ENCODE results near the gene PRR33. TPM values are rescaled to one million over a fixed set of nuclear protein-coding genes. Genes with fewer than 3 reads are reported as not detected.
A peak's percentile ranks its signal among the peaks of the same experiment; 100 is the strongest.

The PRR33 gene
- total RNA-seq, 1 experiment from 2014 or later = not detected

- Histone ChIP-seq H3K4me1 (ENCODE audit: insufficient read depth, low read length) (no peaks in the 10 kb centered on the region), H3F3A (ENCODE audit: low read length, unreplicated experiment) (no peaks in the 10 kb centered on the region), H3K79me2 (ENCODE audit: low read length) (no peaks in the 10 kb centered on the region), H3K9me3 (ENCODE audit: low read length) (no peaks in the 10 kb centered on the region), H2AFZ (ENCODE audit: low read length) (no peak overlapping the region), H3K9ac (ENCODE audit: low read length) (no peak overlapping the region), H3K27ac (ENCODE audit: low read length) (no peak overlapping the region), H3K4me3 (ENCODE audit: low read length) (no peak overlapping the region), H3K27me3 (ENCODE audit: low read length) (no peaks in the 10 kb centered on the region), H3K9me2 (replicated peaks; ENCODE audit: low read length) (no peaks in the 10 kb centered on the region), H4K20me1 (ENCODE audit: low read length) (no peaks in the 10 kb centered on the region), H3K4me2 (ENCODE audit: low read length) (no peak overlapping the region), H3K36me3 (ENCODE audit: low read depth, low read length) (no peaks in the 10 kb centered on the region)
- DNase-seq (no peak), ATAC-seq (no peak)
- TF ChIP-seq EZH2 (IDR thresholded peaks at IDR 0.05; ENCODE audit: low read length, unreplicated experiment) (no peak), EZH2phosphoT487 (IDR thresholded peaks at IDR 0.05; ENCODE audit: borderline replicate concordance, low read length) (no peak), CTCF (conservative IDR thresholded peaks at IDR 0.05; ENCODE audit: low read depth, low read length) (no peak)
- ChIA-PET CTCF (interaction anchor here (1.0 kb wide), 1 partner anchor 496 kb away, joined by 3 read pairs; no protein-coding TSS in a partner anchor), POLR2A (ENCODE audit: unreplicated experiment) (no interaction called here)
- no TSS peak for BruUV-seq (replicated peaks)
- intact Hi-C loops (cut with micrococcal nuclease) = no loop called here
Observed at GRCh38 chr11:1921574-1922141, 30.0 kb upstream of the PRR33 start.

GRCh38 chr11:1920909-1921573 lies 29.3 kb upstream of the PRR33 start:
- Histone ChIP-seq H3F3A (ENCODE audit: low read length, unreplicated experiment) (no peaks in the 10 kb centered on the region), H3K79me2 (ENCODE audit: low read length) (no peaks in the 10 kb centered on the region), H3K4me2 (ENCODE audit: low read length) (no peak overlapping the region), H2AFZ (ENCODE audit: low read length) (no peak overlapping the region), H3K9me3 (ENCODE audit: low read length) (no peaks in the 10 kb centered on the region), H3K27me3 (ENCODE audit: low read length) (no peaks in the 10 kb centered on the region), H3K36me3 (ENCODE audit: low read depth, low read length) (no peaks in the 10 kb centered on the region), H3K4me1 (ENCODE audit: insufficient read depth, low read length) (no peaks in the 10 kb centered on the region), H3K9ac (ENCODE audit: low read length) (no peak overlapping the region), H3K9me2 (replicated peaks; ENCODE audit: low read length) (no peaks in the 10 kb centered on the region), H4K20me1 (ENCODE audit: low read length) (no peaks in the 10 kb centered on the region), H3K4me3 (ENCODE audit: low read length) (no peak overlapping the region), H3K27ac (ENCODE audit: low read length) (no peak overlapping the region)
- TF ChIP-seq EZH2 (IDR thresholded peaks at IDR 0.05; ENCODE audit: low read length, unreplicated experiment) (no peak), CTCF (conservative IDR thresholded peaks at IDR 0.05; ENCODE audit: low read depth, low read length) (no peak)
- BruUV-seq (replicated peaks) = no TSS peak
- CTCF ChIA-PET = interaction anchor here (1.0 kb wide), 1 partner anchor 496 kb away, joined by 3 read pairs; no protein-coding TSS in a partner anchor
- ATAC-seq = peak; percentile 42; the same call in 1 of the 2 replicates
- intact Hi-C loops (cut with micrococcal nuclease) = no loop called here
- DNase-seq = no peak
- POLR2A ChIA-PET (ENCODE audit: unreplicated experiment) = no interaction called here
